HG03354 (cell line): ENCODE results near the gene WNT16.

Experiments
- ATAC-seq: cut with Tn5 transposase; IDR thresholded peaks from one replicate; pipeline ENCODE4 v1.9.1; 2021; ENCODE audit warnings: mild to moderate bottlenecking; ENCODE audit not compliant: unreplicated experiment, poor library complexity, severe bottlenecking

WNT16 gene

DNA sequence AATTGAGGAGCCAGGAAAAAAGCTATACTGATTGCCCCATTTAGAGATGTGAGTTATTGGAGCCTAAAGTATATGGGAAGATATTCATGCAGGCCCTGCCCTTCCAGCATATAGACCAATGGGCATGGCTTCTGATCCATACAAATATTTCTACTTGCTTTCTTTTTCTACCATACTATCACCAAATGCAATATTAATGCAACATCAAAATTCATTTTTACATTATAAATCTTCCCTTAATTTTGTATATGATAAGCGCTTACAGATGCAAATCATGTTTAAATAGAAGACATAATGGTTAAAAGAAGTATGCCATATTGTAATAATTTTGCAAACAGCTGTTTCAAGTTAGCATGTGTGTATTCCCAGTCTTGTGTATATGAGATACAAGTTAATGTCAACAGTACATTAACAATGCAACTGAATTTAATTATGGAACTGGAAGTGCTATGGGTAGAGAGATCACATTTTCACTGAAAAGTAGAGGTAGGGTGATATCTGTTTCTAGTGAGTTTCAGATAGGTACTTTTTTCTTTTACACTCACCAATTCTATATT is 24.6 kb upstream of the WNT16 start:
- no peak for ATAC-seq

- ATAC-seq, result no peak
Measured at GRCh38 chr7:121305109-121305508, 23.7 kb upstream of the WNT16 start.

- ATAC-seq, result peak; percentile 22
Measured at GRCh38 chr7:121306565-121306964, 22.2 kb upstream of the WNT16 start.

GRCh38 chr7:121307021-121307574 is 21.7 kb upstream of the WNT16 start:
- no peak for ATAC-seq

GRCh38 chr7:121313220-121313792 is 15.5 kb upstream of the WNT16 start:
- no peak for ATAC-seq

GRCh38 chr7:121313793-121314676 is 14.8 kb upstream of the WNT16 start:
- peak; percentile 93 for ATAC-seq

GRCh38 chr7:121315170-121315569 is 13.6 kb upstream of the WNT16 start:
- peak; percentile 26 for ATAC-seq

DNA sequence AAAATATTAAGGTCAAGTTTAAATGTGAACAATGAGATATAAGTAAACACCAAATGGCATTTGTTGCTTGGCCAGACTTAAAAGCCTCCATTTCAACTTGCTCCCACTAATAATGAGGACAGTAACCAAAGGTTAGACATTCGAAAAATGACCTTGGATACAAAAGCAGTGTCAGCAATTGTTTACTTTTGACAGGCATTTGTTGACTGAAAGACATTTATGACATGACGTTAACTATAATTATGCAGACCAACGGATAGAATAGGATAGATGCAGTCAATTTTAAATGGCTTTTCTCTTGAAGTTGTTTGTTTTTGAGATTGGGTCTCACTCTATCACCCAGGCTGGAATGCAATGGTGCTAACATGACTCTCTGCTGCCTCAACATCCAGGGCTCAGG is 6.3 kb upstream of the WNT16 start:
- no peak for ATAC-seq

- ATAC-seq, result no peak
Measured at GRCh38 chr7:121323515-121324302, 5.1 kb upstream of the WNT16 start.

- no peak for ATAC-seq
Measured at GRCh38 chr7:121327671-121328070, 1.1 kb upstream of the WNT16 start.

DNA sequence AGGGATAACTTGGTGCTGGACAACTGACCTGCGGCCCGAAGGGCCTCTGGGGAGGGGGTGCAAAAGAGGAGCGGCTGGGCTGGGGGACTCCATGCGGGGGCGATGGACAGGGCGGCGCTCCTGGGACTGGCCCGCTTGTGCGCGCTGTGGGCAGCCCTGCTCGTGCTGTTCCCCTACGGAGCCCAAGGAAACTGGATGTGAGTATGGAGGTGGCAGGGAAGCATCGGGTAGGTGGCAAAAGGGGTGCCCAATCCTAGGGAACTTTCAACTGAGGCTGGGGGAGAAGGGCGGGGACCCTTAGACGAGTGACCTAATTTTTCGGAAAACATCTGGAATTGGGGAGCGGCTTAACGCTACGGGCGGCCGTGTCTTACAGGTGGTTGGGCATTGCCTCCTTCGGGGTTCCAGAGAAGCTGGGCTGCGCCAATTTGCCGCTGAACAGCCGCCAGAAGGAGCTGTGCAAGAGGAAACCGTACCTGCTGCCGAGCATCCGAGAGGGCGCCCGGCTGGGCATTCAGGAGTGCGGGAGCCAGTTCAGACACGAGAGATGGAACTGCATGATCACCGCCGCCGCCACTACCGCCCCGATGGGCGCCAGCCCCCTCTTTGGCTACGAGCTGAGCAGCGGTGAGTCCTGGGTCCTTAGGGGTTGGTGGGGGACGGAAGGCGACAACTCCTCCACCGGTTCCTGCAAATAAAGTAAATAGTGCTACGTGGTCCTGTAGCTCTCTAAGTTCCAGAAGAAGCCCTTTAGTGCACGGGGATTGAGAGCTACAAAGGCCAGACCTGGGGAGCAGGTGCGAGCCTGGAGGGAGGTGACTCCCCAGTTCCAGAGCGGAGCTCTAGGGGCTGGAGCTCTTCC is 622 bp downstream of the WNT16 start:
- peak; percentile 67 for ATAC-seq

GRCh38 chr7:121330053-121330833 is 1.4 kb downstream of the WNT16 start:
- ATAC-seq, result peak; percentile 48

DNA sequence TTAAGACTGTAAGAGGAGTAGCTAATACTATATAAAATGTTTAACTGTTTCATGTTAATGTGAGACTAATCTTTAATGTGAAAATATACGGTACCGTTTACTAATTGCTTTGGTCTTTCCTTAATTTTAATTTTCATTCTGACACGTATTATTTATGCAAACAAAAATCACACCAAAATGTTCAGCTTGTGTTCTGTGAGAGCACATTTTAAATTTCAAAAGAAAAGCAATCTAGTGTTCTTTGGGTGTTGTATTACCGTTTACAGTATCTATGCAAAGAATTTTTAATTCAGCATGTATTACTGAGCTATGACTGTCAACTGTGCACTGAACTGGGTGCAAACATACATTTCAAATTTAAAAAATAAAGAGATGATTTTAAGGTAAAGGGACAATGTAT is 2.2 kb downstream of the WNT16 start:
- no peak for ATAC-seq

DNA sequence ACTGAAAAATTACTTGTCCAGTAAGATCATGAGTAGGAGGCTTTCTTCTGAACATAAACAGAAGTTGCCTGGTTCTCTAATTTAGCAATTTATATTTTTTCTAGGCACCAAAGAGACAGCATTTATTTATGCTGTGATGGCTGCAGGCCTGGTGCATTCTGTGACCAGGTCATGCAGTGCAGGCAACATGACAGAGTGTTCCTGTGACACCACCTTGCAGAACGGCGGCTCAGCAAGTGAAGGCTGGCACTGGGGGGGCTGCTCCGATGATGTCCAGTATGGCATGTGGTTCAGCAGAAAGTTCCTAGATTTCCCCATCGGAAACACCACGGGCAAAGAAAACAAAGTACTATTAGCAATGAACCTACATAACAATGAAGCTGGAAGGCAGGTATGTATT is 2.8 kb downstream of the WNT16 start:
- ATAC-seq, result no peak

GRCh38 chr7:121334376-121334775 is 5.6 kb downstream of the WNT16 start:
- no peak for ATAC-seq

- ATAC-seq, result no peak
Measured at GRCh38 chr7:121334875-121335648, 6.3 kb downstream of the WNT16 start.

GRCh38 chr7:121336579-121336978 is 7.8 kb downstream of the WNT16 start:
- no peak for ATAC-seq

DNA sequence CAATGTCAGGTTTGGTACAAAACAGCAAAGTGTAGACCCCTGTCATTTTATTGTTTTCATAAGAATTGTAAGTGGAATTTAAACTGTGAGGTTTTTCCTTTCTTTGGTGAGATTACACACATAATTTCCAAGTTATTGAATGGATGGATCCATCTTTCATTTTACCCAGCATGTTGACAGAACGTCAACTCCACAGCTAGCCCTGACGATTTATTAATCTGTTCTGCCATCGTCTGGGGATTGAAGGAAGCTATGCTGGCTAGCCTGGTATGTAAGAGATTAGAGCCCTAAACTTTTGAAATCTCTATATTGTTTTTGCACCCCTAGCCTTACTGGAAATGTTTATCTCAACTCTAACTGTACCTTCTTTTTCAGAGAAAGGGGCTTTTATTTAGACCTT is 8.6 kb downstream of the WNT16 start:
- peak; percentile 67 for ATAC-seq
